SH-SY5Y (cell line): ENCODE data around the gene ZNF83.

ENCODE experiments used
- GATA2 ChIP-seq: IDR thresholded peaks from 2 replicates; pipeline ENCODE4 v1.6.1; 2011; ENCODE audit warnings: mild to moderate bottlenecking, low read depth, low read length
- GATA3 ChIP-seq: IDR thresholded peaks from 2 replicates; pipeline ENCODE4 v1.6.1; 2011; ENCODE audit warnings: low read depth, mild to moderate bottlenecking, low read length, moderate library complexity

Gene ZNF83

DNA sequence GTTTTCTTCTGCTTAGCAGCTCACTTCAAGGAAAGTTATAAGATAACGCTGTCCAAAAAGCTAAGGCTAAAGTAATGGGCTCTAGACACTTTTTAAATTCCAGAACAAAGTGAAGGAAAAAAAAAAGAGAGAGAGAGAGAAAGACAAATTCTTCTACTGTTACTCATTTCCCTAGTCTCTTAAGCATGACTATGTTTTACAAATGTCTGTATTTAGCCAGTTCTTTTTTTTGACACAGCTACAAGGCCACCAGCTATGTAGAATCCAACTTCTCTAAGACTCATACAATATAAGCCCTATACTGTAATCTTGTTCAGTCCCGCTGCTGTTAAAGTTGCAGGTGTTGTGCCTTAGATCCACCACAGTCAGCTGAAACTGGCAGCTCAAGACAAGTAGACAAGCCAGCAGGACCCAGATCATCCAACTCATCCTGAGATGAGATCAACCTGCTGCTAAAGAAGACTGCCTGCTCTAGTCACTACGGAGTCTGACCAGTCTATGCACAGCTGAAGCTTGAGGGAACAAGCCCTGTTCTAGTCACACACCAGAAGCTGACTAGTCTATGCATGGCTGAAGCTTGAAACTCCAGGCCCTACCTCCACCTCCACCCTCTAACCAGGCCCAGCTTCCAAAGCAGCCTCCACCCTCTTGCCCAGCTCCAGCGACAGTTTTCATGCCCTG, 10.3 kb upstream of the ZNF83 start:
- TF ChIP-seq GATA2 (no peak), GATA3 (no peak)

- TF ChIP-seq GATA3 (no peak), GATA2 (no peak)
These were observed 8.5 kb upstream of the ZNF83 start for GRCh38 chr19:52646571-52647217.

DNA sequence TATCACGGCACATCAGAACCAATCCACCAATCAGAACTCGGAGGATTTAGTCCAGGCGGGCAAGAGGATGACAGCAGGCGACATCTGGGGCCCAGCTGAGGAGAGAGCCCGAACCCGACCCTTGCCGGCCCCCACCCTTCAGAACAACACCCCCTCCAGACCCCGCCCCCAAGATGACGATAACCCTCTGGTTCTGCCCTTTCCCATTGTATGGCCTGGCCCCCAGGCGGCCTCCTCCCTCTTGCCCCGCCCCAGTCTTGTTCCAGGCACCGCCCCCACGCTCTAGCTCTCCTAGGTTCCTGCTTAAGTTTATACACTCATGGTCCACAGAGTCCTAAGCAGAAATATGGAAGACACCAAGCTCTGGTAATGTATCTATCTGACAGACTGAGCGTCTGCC, 2.8 kb upstream of the ZNF83 start:
- TF ChIP-seq GATA2 (no peak), GATA3 (no peak)

GRCh38 chr19:52639996-52640395, 1.8 kb upstream of the ZNF83 start:
- TF ChIP-seq GATA2 = no peak
- TF ChIP-seq GATA3 = no peak

- TF ChIP-seq GATA3 (no peak), GATA2 (no peak)
These were observed 446 bp upstream of the ZNF83 start for GRCh38 chr19:52638601-52639000.

DNA sequence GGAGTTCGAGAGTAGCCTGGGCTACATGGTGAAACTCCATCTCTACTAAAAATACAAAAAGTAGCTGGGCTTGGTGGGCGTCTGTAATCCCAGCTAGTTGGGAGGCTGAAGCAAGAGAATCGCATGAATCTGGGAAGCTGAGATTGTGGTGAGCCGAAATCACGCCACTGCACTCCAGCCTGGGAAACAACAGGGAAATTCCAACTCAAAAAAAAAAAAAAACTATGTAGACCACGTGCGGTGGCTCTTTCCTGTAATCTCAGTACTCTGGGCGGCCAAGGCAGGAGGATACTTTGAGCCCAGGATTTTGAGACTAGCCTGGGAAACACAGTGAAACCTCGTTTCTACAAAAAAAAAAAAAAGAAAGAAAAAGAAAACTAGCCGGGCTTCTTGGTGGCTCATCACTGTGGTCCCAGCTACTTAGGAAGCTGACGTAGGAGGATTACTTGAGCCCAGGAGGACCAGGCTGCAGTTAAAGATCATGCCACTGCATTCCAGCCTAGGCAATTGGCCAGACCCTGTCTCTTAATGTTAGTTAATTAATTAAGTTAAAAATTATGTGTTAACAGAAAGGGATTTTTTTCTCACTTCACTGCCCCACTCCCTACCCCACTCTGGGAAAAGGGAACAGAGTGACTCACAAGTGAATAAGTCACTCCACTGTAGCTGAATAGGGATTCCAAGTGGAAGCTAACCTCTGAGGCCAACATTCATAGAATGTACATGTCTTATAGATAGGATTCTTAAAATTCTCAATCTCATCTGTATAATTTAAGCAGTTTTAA, 2.2 kb downstream of the ZNF83 start:
- no peak for TF ChIP-seq GATA2

- no peak for TF ChIP-seq GATA3
- no peak for TF ChIP-seq GATA2
These were observed 11.2 kb downstream of the ZNF83 start for GRCh38 chr19:52626915-52627314.

GRCh38 chr19:52622261-52622660, 15.9 kb downstream of the ZNF83 start:
- TF ChIP-seq GATA2 (no peak), GATA3 (no peak)

DNA sequence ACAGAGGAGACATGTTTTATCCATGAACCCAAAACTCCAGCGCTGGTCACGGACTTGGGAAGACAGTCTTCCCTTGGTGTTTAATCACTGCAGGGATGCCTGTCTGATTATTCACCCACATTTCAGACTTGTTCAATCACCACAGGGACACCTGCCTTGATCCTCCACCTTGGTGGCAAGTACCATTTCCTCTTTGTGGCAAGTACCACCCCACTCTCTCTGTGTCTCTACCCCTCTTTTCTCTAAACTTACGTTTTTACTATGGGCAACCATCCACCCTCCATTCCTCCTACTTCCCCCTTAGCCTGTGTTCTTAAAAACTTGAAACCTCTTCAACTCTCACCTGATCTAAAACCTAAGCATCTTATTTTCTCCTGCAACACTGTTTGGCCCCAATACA, 16.8 kb downstream of the ZNF83 start:
- TF ChIP-seq GATA2 (no peak), GATA3 (no peak)

GRCh38 chr19:52613299-52613906, 24.8 kb downstream of the ZNF83 start:
- TF ChIP-seq GATA3 (no peak), GATA2 (no peak)

- TF ChIP-seq GATA2 = no peak
- no peak for TF ChIP-seq GATA3
These were observed 34.5 kb downstream of the ZNF83 start for GRCh38 chr19:52603558-52604207.

GRCh38 chr19:52602941-52603340, 35.2 kb downstream of the ZNF83 start:
- TF ChIP-seq GATA2 (no peak), GATA3 (no peak)

DNA sequence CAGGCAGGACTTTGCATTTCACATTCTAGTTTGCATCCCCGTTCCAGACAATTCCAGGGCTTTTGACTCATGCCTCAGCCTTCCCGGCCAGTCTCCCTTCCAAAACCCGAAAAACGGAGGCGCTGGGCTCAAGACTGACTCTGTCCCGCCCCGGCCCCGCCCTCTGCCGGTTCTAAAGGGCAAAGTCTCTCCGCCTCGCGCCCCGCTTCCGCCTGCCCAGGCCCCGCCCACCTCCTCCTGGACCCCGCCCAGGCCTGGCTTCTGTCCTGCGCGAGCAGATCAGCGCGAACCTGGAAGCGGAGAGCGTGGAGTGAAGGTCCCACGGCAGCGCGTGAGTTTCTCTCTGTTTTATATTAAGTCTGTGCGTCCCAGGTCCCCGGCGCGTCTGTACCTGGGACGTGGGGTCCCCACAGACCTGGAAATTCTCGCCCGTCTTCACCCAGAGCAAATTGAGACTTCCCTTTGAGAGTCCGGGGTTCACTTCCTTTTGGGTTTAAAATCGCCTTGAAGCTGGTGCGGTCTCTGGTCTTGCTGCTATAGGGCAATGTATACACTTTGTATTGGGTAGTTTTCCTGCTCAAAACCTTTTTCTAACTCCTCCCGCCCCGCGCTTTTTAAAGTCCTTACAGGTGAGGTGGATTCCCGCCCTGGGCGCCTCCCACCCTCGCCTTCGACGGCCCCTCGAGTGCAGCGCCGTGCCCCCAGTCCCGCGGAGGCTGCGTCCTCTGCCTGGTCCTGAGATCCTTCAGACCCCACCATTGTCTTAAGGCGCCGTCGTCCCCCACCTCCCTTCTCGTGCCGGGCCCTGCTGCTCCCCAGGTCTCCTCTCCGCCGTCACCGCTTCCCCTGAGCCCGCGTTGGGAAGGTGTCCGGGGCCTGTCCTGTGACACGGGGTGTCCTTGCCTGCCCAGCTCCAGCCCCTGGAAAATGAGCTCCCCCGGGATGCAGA, 36.9 kb downstream of the ZNF83 start:
- TF ChIP-seq GATA3 (no peak), GATA2 (no peak)
